Activated CD4-positive, alpha-beta T cell treated with anti-CD3 and anti-CD28 coated beads, Interleukin-2, amount 10 ng/mL, durations not matched to agents 7 days and 5 days (primary cell): ENCODE data around the gene BRD9. TPM values are rescaled to one million over a fixed set of nuclear protein-coding genes. Genes with fewer than 3 reads are reported as not detected.

Experiments used
- CTCF ChIA-PET: fragments of 350-600 bp; sonication (Branson Sonifier 250); formaldehyde crosslinking; loops from one replicate; lab custom pipeline; 2021; ENCODE audit warnings: antibody characterized with exemption; lab: Charles Lee
- POLR2A ChIA-PET: fragments of 350-600 bp; sonication (Branson Sonifier 250); formaldehyde crosslinking; loops from one replicate; lab custom pipeline; 2021; ENCODE audit warnings: antibody characterized with exemption; lab: Charles Lee
- DNase-seq: peaks from one replicate; pipeline ENCODE4 v3.0.0-alpha.2; 2020
- H3K27ac Mint-ChIP-seq: one replicate; pipeline ENCODE4 v1.8.0; 2021; ENCODE audit warnings: mild to moderate bottlenecking, moderate library complexity, mixed read lengths
- H3K27me3 Mint-ChIP-seq: one replicate; pipeline ENCODE4 v1.8.0; 2021; ENCODE audit warnings: mixed read lengths
- H3K36me3 Mint-ChIP-seq: one replicate; pipeline ENCODE4 v1.8.0; 2021; ENCODE audit warnings: low read depth, mixed read lengths
- H3K4me1 Mint-ChIP-seq: one replicate; pipeline ENCODE4 v1.8.0; 2021; ENCODE audit warnings: mixed read lengths
- H3K4me3 Mint-ChIP-seq: one replicate; pipeline ENCODE4 v1.8.0; 2021; ENCODE audit warnings: mild to moderate bottlenecking, moderate library complexity, mixed read lengths
- H3K9me3 Mint-ChIP-seq: one replicate; pipeline ENCODE4 v1.8.0; 2021; ENCODE audit warnings: mixed read lengths
- total RNA-seq, 2 experiments: library from RNA; stranded (reverse); gene quantifications; one replicate each; pipeline ENCODE4 v1.2.3, GENCODE V29; 2021

Gene BRD9
- total RNA-seq, 2 experiments from 2014 or later = 52.7 to 59.1 TPM

DNA sequence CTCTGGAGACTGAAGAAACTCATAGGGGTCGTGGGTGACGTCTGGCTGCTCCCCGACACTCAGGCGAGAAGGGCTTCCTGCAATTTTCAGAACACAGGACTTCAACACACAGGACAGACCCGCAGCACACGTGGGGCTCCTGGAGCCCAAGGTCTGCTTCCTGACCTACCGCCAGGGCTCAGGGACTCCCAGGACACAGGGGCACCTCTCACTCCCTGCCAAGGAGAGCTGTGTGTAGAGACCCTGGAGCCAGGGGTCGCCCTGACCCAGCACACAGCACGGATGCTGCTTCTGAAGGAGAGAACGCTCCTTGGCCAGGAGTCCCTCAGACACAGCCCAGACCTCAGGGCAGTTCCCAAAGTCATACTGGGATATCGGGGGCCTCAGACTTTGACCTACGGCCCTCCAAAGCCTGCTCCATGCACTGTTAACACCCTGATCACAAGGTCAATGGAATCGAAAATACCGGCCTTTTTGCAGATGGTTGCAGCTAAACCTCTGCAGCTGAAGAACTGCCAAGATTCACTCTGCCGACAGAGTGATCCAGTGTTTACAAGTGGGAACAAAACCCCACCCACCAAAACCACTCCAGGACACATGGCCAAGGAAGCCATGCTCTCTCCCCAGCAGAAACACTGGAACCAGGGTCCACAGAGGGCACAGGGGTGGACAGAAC is 28.0 kb downstream of the BRD9 start:
- ChIA-PET POLR2A (no interaction called here), CTCF (interaction anchor here (1.8 kb wide), 1 partner anchor 15 kb away, joined by 4 read pairs; no protein-coding TSS in a partner anchor)
- no peaks in the 10 kb centered on the region for H3K4me1 Mint-ChIP-seq
- DNase-seq = no peak
- H3K27ac Mint-ChIP-seq = no peak overlapping the region
- H3K27me3 Mint-ChIP-seq = no peaks in the 10 kb centered on the region
- peaks cover 37% of the 10 kb centered on the region for H3K36me3 Mint-ChIP-seq
- H3K9me3 Mint-ChIP-seq = no peaks in the 10 kb centered on the region
- H3K4me3 Mint-ChIP-seq = no peak overlapping the region

DNA sequence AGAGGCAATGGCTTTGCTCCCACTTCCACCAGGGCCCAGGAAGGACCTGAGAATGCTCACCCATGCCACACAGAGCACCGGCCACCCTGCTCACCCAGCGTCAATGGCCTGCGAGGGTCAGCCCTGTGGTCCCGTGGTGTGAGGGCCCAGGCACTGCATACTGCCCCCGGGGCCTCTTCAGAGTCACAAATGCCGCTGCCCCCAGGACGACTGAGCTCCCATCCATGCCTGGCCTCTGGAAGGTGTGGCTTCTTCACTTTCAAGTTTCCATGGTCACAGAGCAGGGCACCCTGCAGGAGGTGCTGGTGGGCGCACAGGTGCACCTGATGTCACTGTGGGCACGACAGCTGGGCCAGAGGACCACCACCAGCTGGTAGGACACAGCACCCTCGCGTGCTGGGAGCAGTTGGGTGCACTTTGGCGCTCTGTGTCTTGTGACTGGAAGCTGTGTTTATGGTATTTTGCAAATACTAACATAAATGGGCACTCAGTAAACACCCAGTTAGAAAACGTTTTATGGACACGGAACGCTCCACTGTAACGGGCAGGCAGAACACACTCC is 29.3 kb downstream of the BRD9 start:
- no peak for DNase-seq
- POLR2A ChIA-PET = no interaction called here
- Mint-ChIP-seq H3K27me3 (no peaks in the 10 kb centered on the region), H3K9me3 (no peaks in the 10 kb centered on the region), H3K4me3 (no peak overlapping the region), H3K27ac (no peak overlapping the region), H3K4me1 (no peaks in the 10 kb centered on the region), H3K36me3 (peaks cover 29% of the 10 kb centered on the region)
- CTCF ChIA-PET = no interaction called here

DNA sequence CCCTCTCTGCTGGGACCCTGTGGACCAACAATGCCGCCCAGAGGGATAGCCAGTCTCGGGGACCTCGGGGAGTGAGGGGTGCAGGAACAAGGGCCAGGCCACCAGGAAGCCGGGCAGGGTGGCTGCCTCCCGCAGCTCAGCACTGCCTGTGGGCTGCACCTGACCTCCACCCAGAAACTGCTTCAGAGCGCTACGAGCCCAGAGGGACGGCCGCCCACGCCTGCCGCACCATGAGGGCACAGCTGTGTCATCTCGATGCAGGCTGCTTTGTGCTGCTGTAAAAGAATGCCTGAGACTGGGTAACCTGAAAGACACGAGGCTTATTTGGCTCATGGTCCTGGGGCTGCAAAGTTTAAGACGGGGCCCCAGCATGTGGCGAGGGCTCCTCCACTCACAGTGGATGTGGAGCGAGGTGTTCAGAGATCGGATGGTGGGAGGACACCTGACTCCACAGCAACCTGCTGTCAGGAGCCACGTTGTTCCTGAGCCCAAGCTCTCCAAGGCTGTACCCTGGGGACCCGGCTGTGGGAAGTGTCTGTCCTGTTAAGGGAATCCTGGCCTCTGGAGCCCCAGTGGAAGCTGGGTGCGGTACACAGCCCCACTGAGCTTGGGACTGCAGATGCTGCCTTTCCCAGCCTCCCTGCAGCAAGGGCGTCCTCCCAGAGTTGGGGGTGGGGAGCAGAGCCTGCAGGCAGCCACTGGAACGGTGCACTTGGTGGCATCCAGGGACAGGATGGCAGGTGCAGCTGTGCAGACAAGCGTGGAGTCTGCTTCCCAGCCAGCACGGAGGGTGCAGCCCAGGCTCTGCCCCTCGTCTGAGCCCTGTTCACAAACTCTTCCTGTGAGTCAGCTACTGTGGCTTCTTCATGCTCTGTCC is 30.0 kb downstream of the BRD9 start:
- no peak overlapping the region for H3K27ac Mint-ChIP-seq
- no peaks in the 10 kb centered on the region for H3K4me1 Mint-ChIP-seq
- H3K27me3 Mint-ChIP-seq = no peaks in the 10 kb centered on the region
- ChIA-PET POLR2A (no interaction called here), CTCF (no interaction called here)
- no peaks in the 10 kb centered on the region for H3K9me3 Mint-ChIP-seq
- peaks cover 22% of the 10 kb centered on the region for H3K36me3 Mint-ChIP-seq
- DNase-seq = no peak
- H3K4me3 Mint-ChIP-seq = no peak overlapping the region

DNA sequence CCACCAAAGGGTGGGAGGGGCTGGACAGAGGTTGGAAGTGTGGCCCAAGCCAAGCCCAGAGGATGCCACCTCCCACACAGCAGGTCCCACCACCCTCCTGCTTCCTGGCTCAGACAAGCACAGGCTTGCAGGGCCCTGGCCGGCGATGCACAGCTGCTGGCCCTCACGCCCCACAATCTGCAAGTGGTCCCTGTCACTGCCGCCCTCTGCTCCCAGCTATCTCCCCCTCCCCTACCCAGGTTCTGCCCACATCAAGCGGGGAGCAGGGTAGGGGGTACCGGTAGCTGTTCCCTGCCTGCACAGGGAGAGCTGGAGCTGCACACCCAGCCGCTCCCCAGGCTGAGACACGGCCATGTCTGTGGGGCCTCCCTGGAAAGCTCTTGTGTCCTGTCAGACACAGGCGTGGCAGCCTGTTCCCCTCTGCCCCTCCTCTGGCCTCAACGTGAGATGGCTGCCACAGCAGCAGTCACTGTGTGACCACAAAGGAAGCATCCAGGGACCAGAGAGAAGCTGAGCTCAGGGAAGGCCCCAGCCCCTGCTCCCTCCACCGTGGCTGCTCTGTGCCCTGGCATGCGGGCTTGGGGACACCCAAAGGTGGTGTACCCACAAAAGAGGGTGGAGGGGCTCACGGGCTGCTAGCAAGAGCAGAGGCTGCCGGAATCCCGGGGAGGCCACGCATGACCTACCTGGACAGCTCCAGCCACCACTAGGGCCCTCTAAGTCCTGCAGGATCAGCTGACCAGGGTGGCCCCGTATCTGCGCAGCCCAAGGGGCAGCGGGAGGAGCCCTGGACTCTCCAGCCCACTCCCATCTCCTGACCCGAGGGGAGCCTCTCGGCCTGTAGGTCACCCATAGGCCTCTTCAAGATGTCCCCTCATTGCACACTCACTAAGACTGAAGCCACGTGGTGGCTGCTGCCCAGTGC is 30.9 kb downstream of the BRD9 start:
- no peak overlapping the region for H3K4me3 Mint-ChIP-seq
- no peak for DNase-seq
- H3K36me3 Mint-ChIP-seq = peaks cover 18% of the 10 kb centered on the region
- ChIA-PET POLR2A (no interaction called here), CTCF (no interaction called here)
- no peak overlapping the region for H3K27ac Mint-ChIP-seq
- no peaks in the 10 kb centered on the region for H3K4me1 Mint-ChIP-seq
- H3K27me3 Mint-ChIP-seq = no peaks in the 10 kb centered on the region
- no peaks in the 10 kb centered on the region for H3K9me3 Mint-ChIP-seq

DNA sequence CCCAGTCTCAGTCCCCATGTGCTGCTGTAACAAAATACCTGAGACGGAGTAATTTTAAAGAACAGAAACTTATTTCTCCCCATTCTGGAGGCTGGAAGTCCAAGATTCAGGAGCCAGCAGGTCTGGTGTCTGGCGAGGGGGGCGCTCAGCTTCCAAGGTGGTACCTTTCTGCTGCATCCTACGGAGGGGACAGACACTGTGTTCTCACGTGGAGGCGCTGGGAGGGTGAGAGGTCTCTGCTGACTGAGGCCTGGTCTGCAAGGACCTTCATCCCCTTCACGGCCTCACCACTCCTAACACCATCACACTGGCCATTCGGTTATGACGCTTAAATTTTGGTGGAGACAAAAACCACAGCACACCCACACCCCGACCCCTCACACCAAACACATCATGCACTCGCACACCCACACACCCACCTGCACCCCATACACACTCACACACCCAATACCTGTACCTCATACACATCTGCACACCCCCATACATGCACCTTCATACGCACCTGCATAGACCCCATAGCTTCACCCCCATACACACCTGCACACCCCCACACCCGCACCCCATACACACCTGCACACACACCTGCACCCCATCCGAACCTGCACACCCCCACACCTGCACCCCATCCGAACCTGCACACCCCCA is 32.0 kb downstream of the BRD9 start:
- no peak for DNase-seq
- ChIA-PET CTCF (no interaction called here), POLR2A (no interaction called here)
- Mint-ChIP-seq H3K4me1 (no peaks in the 10 kb centered on the region), H3K4me3 (no peak overlapping the region), H3K27me3 (no peaks in the 10 kb centered on the region), H3K9me3 (no peaks in the 10 kb centered on the region), H3K27ac (no peak overlapping the region), H3K36me3 (peaks cover 13% of the 10 kb centered on the region)

DNA sequence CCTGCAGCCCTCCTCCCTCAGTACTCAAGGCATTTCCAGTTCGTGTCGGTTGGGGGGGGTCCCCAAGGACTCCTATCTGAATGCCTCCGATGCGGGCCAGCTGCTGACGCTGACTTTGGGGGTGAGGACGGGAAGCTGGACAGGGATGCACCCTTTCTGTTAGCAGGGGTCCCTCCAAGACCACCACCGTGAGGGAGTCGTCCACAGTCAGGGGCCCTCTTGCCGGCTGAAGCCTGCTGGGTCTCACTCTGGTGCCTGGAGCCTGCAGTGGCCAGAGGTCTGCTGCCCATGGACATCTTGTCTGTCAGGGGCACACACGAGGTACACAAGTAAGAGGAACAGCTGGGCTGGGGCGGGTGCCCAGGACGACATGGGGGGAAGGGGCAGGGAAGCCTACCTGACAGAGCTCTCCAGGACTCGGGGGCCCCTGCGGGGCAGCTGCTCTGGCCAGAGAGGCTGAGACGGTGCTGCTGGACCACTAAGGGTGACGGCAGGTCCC is 32.8 kb downstream of the BRD9 start:
- Mint-ChIP-seq H3K4me3 (no peak overlapping the region), H3K27me3 (no peaks in the 10 kb centered on the region)
- POLR2A ChIA-PET = no interaction called here

DNA sequence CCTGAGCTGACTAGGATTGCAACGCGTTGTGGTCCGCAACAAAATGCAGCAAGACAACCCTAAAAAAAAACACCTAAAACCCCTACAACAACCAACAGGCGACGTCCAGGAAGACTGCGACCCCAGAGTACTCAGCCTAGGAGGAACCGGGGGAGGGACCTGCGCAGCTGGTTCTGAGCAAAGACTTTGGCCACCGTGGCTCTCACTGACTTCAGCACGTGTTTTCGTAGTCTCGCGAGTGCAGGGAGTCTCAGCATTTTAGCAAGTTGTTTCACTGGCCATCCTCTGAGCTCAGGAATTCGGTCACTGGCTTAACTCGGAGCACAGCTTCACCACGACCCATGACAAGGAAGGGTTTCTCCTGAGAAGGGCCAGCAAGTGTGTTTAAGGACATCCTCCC is 33.2 kb downstream of the BRD9 start:
- ChIA-PET CTCF (no interaction called here), POLR2A (no interaction called here)
- no peaks in the 10 kb centered on the region for H3K4me1 Mint-ChIP-seq
- peaks cover 9% of the 10 kb centered on the region for H3K36me3 Mint-ChIP-seq
- DNase-seq = no peak
- H3K27me3 Mint-ChIP-seq = no peaks in the 10 kb centered on the region
- H3K27ac Mint-ChIP-seq = no peak overlapping the region
- no peaks in the 10 kb centered on the region for H3K9me3 Mint-ChIP-seq
- H3K4me3 Mint-ChIP-seq = no peak overlapping the region

More for the DNA sequence above, 32.8 kb downstream of the BRD9 start:
- no peaks in the 10 kb centered on the region for H3K9me3 Mint-ChIP-seq
- CTCF ChIA-PET = no interaction called here
- H3K4me1 Mint-ChIP-seq = no peaks in the 10 kb centered on the region
- peaks cover 10% of the 10 kb centered on the region for H3K36me3 Mint-ChIP-seq
- no peak for DNase-seq
- H3K27ac Mint-ChIP-seq = no peak overlapping the region

DNA sequence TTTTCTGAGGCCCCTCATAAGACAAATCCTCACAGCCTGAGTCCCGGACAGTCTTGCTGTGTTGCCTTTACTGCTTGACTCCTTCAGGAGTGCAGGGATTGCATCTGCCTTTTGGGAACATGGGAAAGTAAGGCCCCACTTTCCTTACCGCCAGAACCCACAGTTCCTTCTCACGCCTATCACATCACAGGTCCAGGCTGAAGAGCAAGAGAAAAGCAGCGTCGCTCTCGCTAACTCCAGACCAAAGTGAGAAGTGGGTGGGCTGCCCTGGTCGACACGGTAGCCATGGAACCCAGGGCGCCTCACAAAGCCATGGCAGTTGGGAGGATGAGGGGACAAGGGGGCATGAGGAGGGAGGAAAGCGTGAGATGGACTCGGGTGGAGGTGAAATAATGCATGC is 33.9 kb downstream of the BRD9 start:
- CTCF ChIA-PET = no interaction called here
- no peaks in the 10 kb centered on the region for H3K27me3 Mint-ChIP-seq
- no peak overlapping the region for H3K4me3 Mint-ChIP-seq

DNA sequence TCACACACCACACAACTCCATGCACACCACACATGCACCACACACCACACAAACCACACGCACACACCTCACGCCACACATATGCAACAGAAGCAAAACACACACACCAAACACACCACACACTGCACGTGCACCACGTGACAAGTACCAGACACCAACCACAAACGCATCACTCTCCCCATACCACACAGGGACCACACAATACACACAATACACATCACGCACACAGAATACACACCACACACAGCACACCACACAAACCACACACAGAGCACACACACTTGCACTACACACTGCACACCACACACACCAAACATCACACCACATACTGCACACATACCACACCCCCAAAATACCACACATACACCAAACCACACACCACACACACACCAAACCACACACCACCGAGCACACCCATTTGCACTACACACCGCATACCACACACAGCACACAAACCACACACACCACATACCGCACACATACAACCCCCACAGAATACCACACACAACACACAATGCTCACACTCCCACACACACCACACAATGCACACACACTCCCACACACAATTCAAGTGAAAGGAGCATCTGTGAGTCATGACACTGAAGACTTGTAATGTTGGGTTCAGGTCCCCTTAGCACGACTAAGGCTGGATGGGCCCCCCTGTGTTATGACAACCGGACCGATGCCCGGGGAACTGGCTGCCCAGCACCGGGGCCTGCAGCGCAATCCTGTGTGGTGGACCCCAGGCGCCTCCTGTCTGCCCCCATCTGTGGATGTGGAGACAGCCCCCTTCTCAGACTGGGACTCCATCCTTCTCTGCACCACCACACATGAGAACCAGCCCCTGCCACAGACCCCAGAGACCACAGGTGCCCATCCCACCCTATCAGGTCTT is 35.8 kb downstream of the BRD9 start:
- ChIA-PET CTCF (no interaction called here), POLR2A (no interaction called here)
- Mint-ChIP-seq H3K27ac (no peak overlapping the region), H3K4me3 (no peak overlapping the region), H3K4me1 (no peaks in the 10 kb centered on the region), H3K27me3 (no peaks in the 10 kb centered on the region), H3K36me3 (no peaks in the 10 kb centered on the region), H3K9me3 (no peaks in the 10 kb centered on the region)
- DNase-seq = no peak

More for the DNA sequence above, 33.9 kb downstream of the BRD9 start:
- no peaks in the 10 kb centered on the region for H3K9me3 Mint-ChIP-seq
- no peak overlapping the region for H3K27ac Mint-ChIP-seq
- POLR2A ChIA-PET = no interaction called here
- no peaks in the 10 kb centered on the region for H3K4me1 Mint-ChIP-seq
- peaks cover 4% of the 10 kb centered on the region for H3K36me3 Mint-ChIP-seq
- no peak for DNase-seq

DNA sequence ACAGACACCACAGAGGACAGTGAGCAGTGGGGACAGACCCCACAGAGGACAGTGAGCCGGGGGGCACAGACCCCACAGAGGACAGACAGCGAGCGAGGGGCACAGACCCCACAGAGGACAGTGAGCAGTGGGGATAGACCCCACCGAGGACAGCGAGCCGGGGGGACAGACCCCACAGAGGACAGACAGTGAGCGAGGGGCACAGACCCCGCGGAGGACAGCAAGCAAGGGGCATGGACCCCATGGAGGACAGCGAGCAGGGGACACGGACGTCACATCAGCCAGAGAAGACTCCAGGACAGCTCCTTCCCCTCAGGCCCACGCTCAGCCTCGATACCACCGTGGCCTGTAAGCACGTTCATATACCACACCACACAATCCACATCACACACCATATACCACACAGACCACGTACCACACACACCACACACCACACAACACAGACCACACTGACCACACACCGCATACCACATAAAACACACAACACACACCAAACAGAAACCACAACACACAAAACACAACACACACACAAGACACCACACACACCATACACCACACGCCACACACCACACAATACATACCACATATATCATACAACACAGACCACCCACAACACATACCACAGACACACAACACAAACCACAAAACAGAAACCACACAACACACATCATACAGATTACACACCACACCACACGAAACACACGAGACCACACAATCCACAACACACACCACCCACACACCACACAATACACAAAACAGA is 36.6 kb downstream of the BRD9 start:
- H3K4me3 Mint-ChIP-seq = no peak overlapping the region
- H3K9me3 Mint-ChIP-seq = no peaks in the 10 kb centered on the region
- H3K27me3 Mint-ChIP-seq = no peaks in the 10 kb centered on the region
- ChIA-PET POLR2A (no interaction called here), CTCF (no interaction called here)
- DNase-seq = no peak
- H3K27ac Mint-ChIP-seq = no peak overlapping the region
- no peaks in the 10 kb centered on the region for H3K4me1 Mint-ChIP-seq
- H3K36me3 Mint-ChIP-seq = no peaks in the 10 kb centered on the region
